CD14-positive monocyte (primary cell): Measurements from ENCODE around the gene ZC3H10. TPM values are rescaled to one million over a fixed set of nuclear protein-coding genes. Genes with fewer than 3 reads are reported as not detected.

ENCODE experiments used
- DNase-seq, 3 donors: peaks; one replicate each; pipeline ENCODE4 v3.0.0-alpha.2; 2011 to 2022
- H2AFZ ChIP-seq: 2 replicates; pipeline ENCODE4 v1.6.0; 2012; ENCODE audit warnings: mild to moderate bottlenecking, low read depth, low read length, inconsistent platforms; ENCODE audit not compliant: insufficient read depth, poor library complexity, severe bottlenecking
- H3K27ac ChIP-seq, 2 donors: 1 replicate in 1 of 2; 2 replicates in 1 of 2; pipeline ENCODE4 v1.5.1; 2012 to 2013; ENCODE audit warnings: low read length in 2 of 2, control low read depth in 1 of 2, inconsistent platforms in 1 of 2, low read depth in 1 of 2, mild to moderate bottlenecking in 1 of 2
- H3K27me3 ChIP-seq, 2 donors: one replicate each; pipeline versions ENCODE4 v1.6.0 to v1.6.1; 2011 to 2013; ENCODE audit warnings: low read length in 2 of 2; ENCODE audit not compliant: control insufficient read depth in 2 of 2, insufficient read depth in 2 of 2
- H3K36me3 ChIP-seq, 2 donors: replicated peaks in 1 of 2; 1 replicate in 1 of 2; 2 replicates in 1 of 2; pipeline versions ENCODE4 v1.5.1 to v1.6.1; 2012 to 2013; ENCODE audit warnings: low read length in 2 of 2, control low read depth in 1 of 2, inconsistent platforms in 1 of 2, mild to moderate bottlenecking in 1 of 2; ENCODE audit not compliant: insufficient read depth in 2 of 2, control insufficient read depth in 1 of 2
- H3K4me1 ChIP-seq, 2 donors: 1 replicate in 1 of 2; 2 replicates in 1 of 2; pipeline versions ENCODE4 v1.5.1 to v1.6.1; 2012 to 2013; ENCODE audit warnings: low read length in 2 of 2, control low read depth in 1 of 2, inconsistent platforms in 1 of 2, mild to moderate bottlenecking in 1 of 2, moderate library complexity in 1 of 2; ENCODE audit not compliant: insufficient read depth in 2 of 2, control insufficient read depth in 1 of 2
- H3K4me2 ChIP-seq: replicated peaks from 2 replicates; pipeline ENCODE3; 2012; ENCODE audit warnings: low read length, moderate library complexity, mild to moderate bottlenecking; ENCODE audit not compliant: poor library complexity, severe bottlenecking; ENCODE audit errors: extremely low read depth
- H3K4me3 ChIP-seq, 3 experiments: fragments of 200-600 bp in 1 of 3; sonication (generic) in 1 of 3; replicated peaks in 1 of 3; 1 replicate in 2 of 3; 2 replicates in 1 of 3; pipeline ENCODE4 v1.5.1; 2011 to 2013; ENCODE audit warnings: low read length in 3 of 3, mild to moderate bottlenecking in 3 of 3, control low read depth in 2 of 3, low read depth in 2 of 3, inconsistent platforms in 1 of 3, moderate library complexity in 1 of 3
- H3K79me2 ChIP-seq: 2 replicates; pipeline ENCODE4 v1.6.0; 2012; ENCODE audit warnings: mild to moderate bottlenecking, control low read depth, inconsistent platforms, low read length, moderate library complexity; ENCODE audit not compliant: insufficient read depth
- H3K9ac ChIP-seq: 2 replicates; pipeline ENCODE4 v1.6.0; 2017; ENCODE audit warnings: low read length, mild to moderate bottlenecking; ENCODE audit not compliant: insufficient read depth, poor library complexity, severe bottlenecking
- H3K9me3 ChIP-seq, 2 donors: replicated peaks in 1 of 2; 1 replicate in 1 of 2; 2 replicates in 1 of 2; pipeline versions ENCODE4 v1.5.1 to v1.6.1; 2012 to 2013; ENCODE audit warnings: low read length in 2 of 2, control low read depth in 1 of 2; ENCODE audit not compliant: control insufficient read depth in 1 of 2, insufficient read depth in 1 of 2
- H4K20me1 ChIP-seq: 2 replicates; pipeline ENCODE4 v1.6.0; 2012; ENCODE audit warnings: mild to moderate bottlenecking, low read length, control low read depth, moderate library complexity; ENCODE audit not compliant: insufficient read depth
- H3K27ac Mint-ChIP-seq, 7 donors: one replicate each; pipeline ENCODE4 v1.8.0; 2020; ENCODE audit warnings: mild to moderate bottlenecking in 7 of 7, mixed read lengths in 7 of 7, moderate library complexity in 6 of 7, inconsistent platforms in 2 of 7
- H3K27me3 Mint-ChIP-seq, 3 donors: one replicate each; pipeline ENCODE4 v1.8.0; 2021 to 2022; ENCODE audit warnings: low read depth in 3 of 3, mild to moderate bottlenecking in 3 of 3, mixed read lengths in 3 of 3, moderate library complexity in 3 of 3, inconsistent platforms in 1 of 3
- H3K36me3 Mint-ChIP-seq, 2 donors: one replicate each; pipeline ENCODE4 v1.8.0; 2020; ENCODE audit warnings: mixed read lengths in 2 of 2, inconsistent platforms in 1 of 2, mild to moderate bottlenecking in 1 of 2
- H3K4me1 Mint-ChIP-seq: one replicate; pipeline ENCODE4 v1.8.0; 2020; ENCODE audit warnings: mild to moderate bottlenecking, mixed read lengths
- H3K4me3 Mint-ChIP-seq, 2 donors: one replicate each; pipeline ENCODE4 v1.8.0; 2020; ENCODE audit warnings: mild to moderate bottlenecking in 2 of 2, mixed read lengths in 2 of 2, moderate library complexity in 1 of 2
- H3K9me3 Mint-ChIP-seq, 7 donors: one replicate each; pipeline ENCODE4 v1.8.0; 2020 to 2022; ENCODE audit warnings: mixed read lengths in 7 of 7, mild to moderate bottlenecking in 6 of 7, moderate library complexity in 6 of 7, inconsistent platforms in 2 of 7
- CTCF ChIP-seq: fragments of 200-600 bp; IDR thresholded peaks from one replicate; pipeline ENCODE4 v1.8.0; 2022; ENCODE audit warnings: antibody characterized with exemption, mild to moderate bottlenecking
- WGBS: methylation state at CpG from one replicate; pipeline ENCODE4 v1.1.5; 2013; ENCODE audit warnings: missing lambda C conversion rate; ENCODE audit not compliant: insufficient coverage; 5-methylcytosine and 5-hydroxymethylcytosine counted together
- intact Hi-C, 2 donors: fragments of 100-400 bp; cut with micrococcal nuclease; formaldehyde crosslinking; loops; one replicate each; pipeline versions ENCODE4 v1.15.0 to v1.15.1; 2023
- polyA plus RNA-seq, 3 donors: library from polyadenylated mRNA; depleted of rRNA in 1 of 3; unstranded in 2 of 3; stranded (reverse) in 1 of 3; fragments of 300-500 nt in 2 of 3; fragments of >200 nt in 1 of 3; fragmentation: Illumina TruSeq in 2 of 3; gene quantifications; 1 replicate in 2 of 3; 2 replicates in 1 of 3; pipeline ENCODE4 v1.2.3, GENCODE V29; 2012 to 2021

The ZC3H10 gene
- polyA plus RNA-seq, 3 donors, result 1.7 to 3.1 (median 1.8) TPM

- H3K4me1 Mint-ChIP-seq, result peaks cover 15% of the 10 kb centered on the region
- no peaks in the 10 kb centered on the region for H3K9me3 ChIP-seq
- H3K4me2 ChIP-seq, result no peak overlapping the region
- H3K27me3 Mint-ChIP-seq, result peaks cover 0 to 2% (median 2%) of the 10 kb centered on the region in 3 donors
- no peak overlapping the region for H3K4me3 ChIP-seq
- H4K20me1 ChIP-seq, result no peaks in the 10 kb centered on the region
- no peak for DNase-seq
- H3K36me3 Mint-ChIP-seq, result peaks cover 75 to 85% of the 10 kb centered on the region in 2 donors
- TF ChIP-seq CTCF, result no peak
- H2AFZ ChIP-seq, result no peak overlapping the region
- WGBS, result 73% methylated on average over 2 of the region's 14 CpGs
- H3K27ac ChIP-seq, result no peak overlapping the region
- H3K4me3 Mint-ChIP-seq, result no peak overlapping the region
- H3K79me2 ChIP-seq, result no peaks in the 10 kb centered on the region
- H3K9me3 Mint-ChIP-seq, result no peaks in the 10 kb centered on the region
- intact Hi-C loops, result no loop called here
- H3K36me3 ChIP-seq, result peaks cover 68 to 88% of the 10 kb centered on the region in 2 donors
- no peak overlapping the region for H3K27ac Mint-ChIP-seq
- H3K27me3 ChIP-seq, result no peaks in the 10 kb centered on the region
- no peak overlapping the region for H3K9ac ChIP-seq
- peaks cover 14 to 15% of the 10 kb centered on the region in 2 donors for H3K4me1 ChIP-seq
These were observed 19.9 kb downstream of the ZC3H10 start for GRCh38 chr12:56137853-56138571.

- H3K9me3 Mint-ChIP-seq, result peaks cover 0 to 2% (median 0%) of the 10 kb centered on the region in 7 donors
- H3K27ac Mint-ChIP-seq, result peak overlapping the region; percentile 85 to 93 (median 89)
- H3K36me3 Mint-ChIP-seq, result peaks cover 69 to 77% of the 10 kb centered on the region in 2 donors
- no peak for TF ChIP-seq CTCF
- peaks cover 58 to 70% of the 10 kb centered on the region in 2 donors for H3K36me3 ChIP-seq
- no peaks in the 10 kb centered on the region for H3K79me2 ChIP-seq
- peak in 2 of 3 donors; percentile 46 to 48 for DNase-seq
- H3K27me3 Mint-ChIP-seq, result peaks cover 0 to 2% (median 2%) of the 10 kb centered on the region in 3 donors
- H3K4me3 Mint-ChIP-seq, result peak overlapping the region; percentile 57 to 75
- H3K27ac ChIP-seq, result peak overlapping the region; percentile 32 to 60
- H3K9me3 ChIP-seq, result no peaks in the 10 kb centered on the region
- H3K4me2 ChIP-seq, result peak overlapping the region; percentile 48
- no peaks in the 10 kb centered on the region for H4K20me1 ChIP-seq
- intact Hi-C loops, result no loop called here
- WGBS, result 50% methylated on average over 9 of the region's 19 CpGs
- peaks cover 29 to 30% of the 10 kb centered on the region in 2 donors for H3K4me1 ChIP-seq
- H3K9ac ChIP-seq, result no peak overlapping the region
- peak overlapping the region in 1 of 3 experiments; percentile 61 for H3K4me3 ChIP-seq
- no peaks in the 10 kb centered on the region for H3K27me3 ChIP-seq
- peak overlapping the region; percentile 48 for H2AFZ ChIP-seq
- peaks cover 29% of the 10 kb centered on the region for H3K4me1 Mint-ChIP-seq
These were observed 24.1 kb downstream of the ZC3H10 start for GRCh38 chr12:56141946-56142784.
